Fibroblast of mammary gland (primary cell): ENCODE data around the gene TADA2A.

Source experiments
- DNase-seq: peaks from one replicate; pipeline ENCODE4 v3.0.0-alpha.2; 2010; ENCODE audit warnings: low read depth
- H3K4me3 ChIP-seq: 2 replicates; pipeline ENCODE4 v1.5.1; 2011; ENCODE audit warnings: low read depth, mild to moderate bottlenecking, low read length, moderate library complexity; ENCODE audit not compliant: control insufficient read depth
- CTCF ChIP-seq: conservative IDR thresholded peaks from 2 replicates; pipeline ENCODE4 v1.5.1; 2011; ENCODE audit warnings: low read depth, low read length, inconsistent platforms; ENCODE audit not compliant: control insufficient read depth, insufficient read depth

TADA2A gene

GRCh38 chr17:37478187-37478586 is 71.5 kb downstream of the TADA2A start:
- no peak for TF ChIP-seq CTCF
- H3K4me3 ChIP-seq, result no peak overlapping the region
- DNase-seq, result peak; percentile 89

GRCh38 chr17:37479025-37479424 is 72.3 kb downstream of the TADA2A start:
- no peak overlapping the region for H3K4me3 ChIP-seq
- DNase-seq, result no peak
- no peak for TF ChIP-seq CTCF

- no peak for TF ChIP-seq CTCF
- no peak for DNase-seq
- no peak overlapping the region for H3K4me3 ChIP-seq
These were observed 73.7 kb downstream of the TADA2A start for GRCh38 chr17:37480427-37480826.

- DNase-seq, result peak; percentile 51
- TF ChIP-seq CTCF, result no peak
- no peak overlapping the region for H3K4me3 ChIP-seq
These were observed 74.4 kb downstream of the TADA2A start for GRCh38 chr17:37481001-37481665.

GRCh38 chr17:37483311-37484039 is 76.8 kb downstream of the TADA2A start:
- TF ChIP-seq CTCF, result no peak
- peak; percentile 93 for DNase-seq
- H3K4me3 ChIP-seq, result no peak overlapping the region

GRCh38 chr17:37485938-37486570 is 79.4 kb downstream of the TADA2A start:
- DNase-seq, result no peak
- H3K4me3 ChIP-seq, result no peak overlapping the region

More at GRCh38 chr17:37485938-37486570, 79.4 kb downstream of the TADA2A start:
- no peak for TF ChIP-seq CTCF
